ENCODE measurements around the gene MREG. TPM values are rescaled to one million over a fixed set of nuclear protein-coding genes. Genes with fewer than 3 reads are reported as not detected.
A peak's percentile ranks its signal among the peaks of the same experiment; 100 is the strongest.
"Not testable (repeated sequence)": the region's sequence is repeated elsewhere in the genome, so short reads cannot be mapped to it uniquely, and the experiment has no call there.

MREG gene
- polyA plus RNA-seq, 6 donors from 2014 or later, result 0.95 to 3.1 (median 2.3) TPM; not detected in 1

GRCh38 chr2:216014986-216015385 lies 1.6 kb upstream of the MREG start:
- ATAC-seq (ENCODE audit: low read depth in 2 of 2), result no peak
- Mint-ChIP-seq H3K27ac (peak overlapping the region; percentile 72 to 98 (median 81)), H3K27me3 (no peaks in the 10 kb centered on the region), H3K4me3 (peak overlapping the region in 2 of 8 donors; percentile 29 to 59), H3K36me3 (peaks cover 0 to 8% of the 10 kb centered on the region in 2 donors), H3K9me3 (peaks cover 0 to 6% (median 0%) of the 10 kb centered on the region in 7 donors), H3K4me1 (peaks cover 31 to 37% (median 34%) of the 10 kb centered on the region in 3 donors)
- DNase-seq, result no peak

GRCh38 chr2:216014006-216014405 lies 655 bp upstream of the MREG start:
- peak overlapping the region; percentile 54 to 92 (median 74) for H3K4me3 Mint-ChIP-seq
- ATAC-seq (ENCODE audit: low read depth in 2 of 2), result no peak
- peaks cover 31 to 37% (median 34%) of the 10 kb centered on the region in 3 donors for H3K4me1 Mint-ChIP-seq

GRCh38 chr2:216012830-216013079 lies 596 bp downstream of the MREG start:
- DNase-seq, result no peak
- H3K4me1 Mint-ChIP-seq, result peaks cover 31 to 37% (median 34%) of the 10 kb centered on the region in 3 donors
- no peaks in the 10 kb centered on the region for H3K27me3 Mint-ChIP-seq
- H3K36me3 Mint-ChIP-seq, result no peaks in the 10 kb centered on the region
- ATAC-seq (ENCODE audit: low read depth in 2 of 2), result no peak
- H3K9me3 Mint-ChIP-seq, result no peaks in the 10 kb centered on the region
- H3K4me3 Mint-ChIP-seq, result peak overlapping the region; percentile 78 to 97 (median 91)
- H3K27ac Mint-ChIP-seq, result peak overlapping the region in 5 of 6 donors; percentile 28 to 96 (median 80)

More at GRCh38 chr2:216014006-216014405, 655 bp upstream of the MREG start:
- no peak for DNase-seq
- Mint-ChIP-seq H3K27me3 (no peaks in the 10 kb centered on the region), H3K9me3 (peaks cover 0 to 6% (median 0%) of the 10 kb centered on the region in 7 donors), H3K36me3 (peaks cover 0 to 8% of the 10 kb centered on the region in 2 donors), H3K27ac (peak overlapping the region in 4 of 6 donors; percentile 9 to 92 (median 66))

GRCh38 chr2:216012133-216012829 lies 1.1 kb downstream of the MREG start:
- no peaks in the 10 kb centered on the region for H3K36me3 Mint-ChIP-seq
- no peaks in the 10 kb centered on the region for H3K27me3 Mint-ChIP-seq
- peaks cover 31 to 37% (median 34%) of the 10 kb centered on the region in 3 donors for H3K4me1 Mint-ChIP-seq
- H3K9me3 Mint-ChIP-seq, result no peaks in the 10 kb centered on the region
- ATAC-seq (ENCODE audit: low read depth in 2 of 2), result no peak
- DNase-seq, result no peak
- H3K4me3 Mint-ChIP-seq, result peak overlapping the region; percentile 78 to 97 (median 91)
- peak overlapping the region in 5 of 6 donors; percentile 28 to 96 (median 80) for H3K27ac Mint-ChIP-seq

DNA sequence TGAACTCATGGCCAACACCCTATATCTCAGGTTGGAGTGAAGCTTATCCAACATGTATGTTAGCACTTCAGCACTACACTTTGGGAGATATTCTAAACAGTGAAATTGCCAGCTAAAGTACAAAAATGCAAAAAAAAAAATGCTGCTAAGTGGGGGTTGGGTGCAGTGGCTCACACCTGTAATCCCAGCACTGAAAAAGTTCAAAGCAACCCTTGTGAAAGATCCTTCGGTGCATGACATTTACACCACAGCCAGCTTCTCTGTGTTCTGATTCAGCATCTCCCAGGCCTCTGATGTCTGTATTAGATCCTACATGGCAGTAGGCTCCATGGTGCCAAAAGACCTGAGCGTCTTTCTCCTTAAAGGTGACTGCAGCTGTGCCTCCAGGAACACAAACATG lies 4.1 kb downstream of the MREG start:
- not testable (repeated sequence) for ATAC-seq (ENCODE audit: low read depth in 2 of 2); H3K4me3 Mint-ChIP-seq; H3K27ac Mint-ChIP-seq; H3K27me3 Mint-ChIP-seq; DNase-seq; H3K36me3 Mint-ChIP-seq; H3K9me3 Mint-ChIP-seq
- H3K4me1 Mint-ChIP-seq, result peaks cover 33 to 45% (median 36%) of the 10 kb centered on the region in 3 donors

GRCh38 chr2:216008387-216008786 lies 5.0 kb downstream of the MREG start:
- H3K27ac Mint-ChIP-seq, result no peak overlapping the region
- no peaks in the 10 kb centered on the region for H3K27me3 Mint-ChIP-seq
- no peak for ATAC-seq (ENCODE audit: low read depth in 2 of 2)
- no peaks in the 10 kb centered on the region for H3K36me3 Mint-ChIP-seq
- DNase-seq, result no peak
- H3K9me3 Mint-ChIP-seq, result no peaks in the 10 kb centered on the region
- peaks cover 38 to 48% (median 38%) of the 10 kb centered on the region in 3 donors for H3K4me1 Mint-ChIP-seq
- no peak overlapping the region for H3K4me3 Mint-ChIP-seq

DNA sequence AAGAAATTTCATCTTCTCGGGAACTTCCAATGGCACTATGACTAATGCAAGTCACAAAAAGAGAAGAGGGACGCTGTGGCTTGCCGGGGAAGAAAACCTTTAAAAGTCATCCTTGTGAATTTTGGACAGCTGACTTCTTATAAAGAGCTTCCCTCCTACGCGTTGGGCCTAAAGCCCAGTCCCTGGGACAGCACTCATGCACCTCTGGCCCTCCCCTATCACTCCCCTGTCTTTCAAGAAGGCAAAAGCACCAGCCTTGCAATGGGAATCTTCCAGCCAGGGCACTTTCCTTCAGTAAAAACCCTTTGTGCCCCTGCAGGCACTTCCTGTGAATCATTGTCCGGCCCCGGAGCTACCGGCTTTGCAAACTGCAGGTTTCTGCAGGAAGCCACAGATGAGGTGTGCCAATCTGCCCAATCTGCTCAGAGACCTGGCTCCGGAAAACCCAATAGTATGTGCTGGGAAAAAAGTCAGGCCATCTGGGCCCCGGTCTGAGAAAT lies 7.1 kb downstream of the MREG start:
- Mint-ChIP-seq H3K9me3 (no peaks in the 10 kb centered on the region), H3K4me3 (peak overlapping the region; percentile 10 to 80 (median 54)), H3K36me3 (no peaks in the 10 kb centered on the region), H3K4me1 (peaks cover 33 to 54% (median 35%) of the 10 kb centered on the region in 3 donors), H3K27me3 (no peaks in the 10 kb centered on the region), H3K27ac (peak overlapping the region; percentile 13 to 76 (median 68))
- ATAC-seq (ENCODE audit: low read depth in 2 of 2), result no peak
- DNase-seq, result no peak

GRCh38 chr2:216004697-216005283 lies 8.6 kb downstream of the MREG start:
- DNase-seq (peak; percentile 50), ATAC-seq (ENCODE audit: low read depth in 2 of 2) (peak; percentile 91 to 93)
- no peaks in the 10 kb centered on the region for H3K36me3 Mint-ChIP-seq
- peak overlapping the region; percentile 16 to 74 (median 50) for H3K4me3 Mint-ChIP-seq
- no peaks in the 10 kb centered on the region for H3K9me3 Mint-ChIP-seq
- H3K27me3 Mint-ChIP-seq, result no peaks in the 10 kb centered on the region
- peak overlapping the region; percentile 74 to 95 (median 82) for H3K27ac Mint-ChIP-seq
- peaks cover 33 to 54% (median 35%) of the 10 kb centered on the region in 3 donors for H3K4me1 Mint-ChIP-seq

DNA sequence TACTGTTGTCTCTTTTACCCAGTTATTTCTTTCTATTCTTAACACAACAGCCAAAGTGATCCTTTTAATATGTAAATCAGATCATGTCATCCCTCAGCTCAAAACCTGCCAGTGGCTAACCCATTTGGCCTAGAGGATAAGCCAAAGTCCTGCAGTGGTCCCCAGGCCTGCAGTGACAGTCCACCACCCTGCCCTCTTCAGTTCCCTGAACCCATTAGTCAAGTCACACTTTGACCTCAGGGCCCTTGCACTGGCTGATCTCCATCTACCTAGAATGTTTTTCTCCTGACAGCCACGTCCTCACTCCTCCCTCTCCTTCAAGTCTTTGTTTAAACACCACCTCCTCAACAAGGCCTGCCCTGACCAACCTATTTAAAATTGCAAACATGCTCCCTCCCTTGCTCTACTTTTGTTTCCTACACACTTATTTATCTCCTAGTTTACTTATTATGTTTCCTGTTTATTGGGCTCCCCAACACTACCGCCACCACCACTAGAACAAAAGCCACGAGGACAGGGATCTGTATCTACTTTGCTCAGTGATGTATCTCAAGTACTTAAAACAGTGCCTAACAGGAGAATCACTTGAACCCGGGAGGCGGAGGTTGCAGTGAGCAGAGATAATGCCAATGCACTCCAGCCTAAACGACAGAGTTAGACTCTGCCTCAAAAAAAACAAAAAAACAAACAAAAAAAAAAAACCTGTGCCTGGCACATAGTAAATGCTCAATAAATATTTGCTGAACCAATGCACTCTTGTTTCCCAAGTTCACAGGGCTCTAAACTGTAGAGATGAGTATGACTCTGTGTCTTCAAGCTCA lies 9.3 kb downstream of the MREG start:
- Mint-ChIP-seq H3K36me3 (no peaks in the 10 kb centered on the region), H3K4me1 (peaks cover 33 to 54% (median 35%) of the 10 kb centered on the region in 3 donors), H3K27me3 (no peaks in the 10 kb centered on the region), H3K27ac (peak overlapping the region; percentile 58 to 95 (median 80)), H3K9me3 (no peaks in the 10 kb centered on the region), H3K4me3 (peak overlapping the region in 2 of 8 donors; percentile 16 to 17)
- DNase-seq (no peak), ATAC-seq (ENCODE audit: low read depth in 2 of 2) (no peak)

GRCh38 chr2:216002693-216003092 lies 10.7 kb downstream of the MREG start:
- ATAC-seq (ENCODE audit: low read depth in 2 of 2) (no peak), DNase-seq (no peak)
- peak overlapping the region in 1 of 8 donors; percentile 57 for H3K4me3 Mint-ChIP-seq
- peak overlapping the region in 4 of 6 donors; percentile 76 to 88 (median 81) for H3K27ac Mint-ChIP-seq
- peaks cover 33 to 54% (median 35%) of the 10 kb centered on the region in 3 donors for H3K4me1 Mint-ChIP-seq
- peaks cover 0 to 2% of the 10 kb centered on the region in 2 donors for H3K36me3 Mint-ChIP-seq
- no peaks in the 10 kb centered on the region for H3K9me3 Mint-ChIP-seq
- no peaks in the 10 kb centered on the region for H3K27me3 Mint-ChIP-seq

GRCh38 chr2:216002101-216002678 lies 11.2 kb downstream of the MREG start:
- ATAC-seq (ENCODE audit: low read depth in 2 of 2), result no peak
- peaks cover 33 to 54% (median 35%) of the 10 kb centered on the region in 3 donors for H3K4me1 Mint-ChIP-seq
- no peak for DNase-seq
- peak overlapping the region in 5 of 6 donors; percentile 49 to 88 (median 76) for H3K27ac Mint-ChIP-seq
- H3K36me3 Mint-ChIP-seq, result peaks cover 0 to 7% of the 10 kb centered on the region in 2 donors
- peak overlapping the region in 1 of 8 donors; percentile 57 for H3K4me3 Mint-ChIP-seq
- H3K27me3 Mint-ChIP-seq, result no peaks in the 10 kb centered on the region
- no peaks in the 10 kb centered on the region for H3K9me3 Mint-ChIP-seq

DNA sequence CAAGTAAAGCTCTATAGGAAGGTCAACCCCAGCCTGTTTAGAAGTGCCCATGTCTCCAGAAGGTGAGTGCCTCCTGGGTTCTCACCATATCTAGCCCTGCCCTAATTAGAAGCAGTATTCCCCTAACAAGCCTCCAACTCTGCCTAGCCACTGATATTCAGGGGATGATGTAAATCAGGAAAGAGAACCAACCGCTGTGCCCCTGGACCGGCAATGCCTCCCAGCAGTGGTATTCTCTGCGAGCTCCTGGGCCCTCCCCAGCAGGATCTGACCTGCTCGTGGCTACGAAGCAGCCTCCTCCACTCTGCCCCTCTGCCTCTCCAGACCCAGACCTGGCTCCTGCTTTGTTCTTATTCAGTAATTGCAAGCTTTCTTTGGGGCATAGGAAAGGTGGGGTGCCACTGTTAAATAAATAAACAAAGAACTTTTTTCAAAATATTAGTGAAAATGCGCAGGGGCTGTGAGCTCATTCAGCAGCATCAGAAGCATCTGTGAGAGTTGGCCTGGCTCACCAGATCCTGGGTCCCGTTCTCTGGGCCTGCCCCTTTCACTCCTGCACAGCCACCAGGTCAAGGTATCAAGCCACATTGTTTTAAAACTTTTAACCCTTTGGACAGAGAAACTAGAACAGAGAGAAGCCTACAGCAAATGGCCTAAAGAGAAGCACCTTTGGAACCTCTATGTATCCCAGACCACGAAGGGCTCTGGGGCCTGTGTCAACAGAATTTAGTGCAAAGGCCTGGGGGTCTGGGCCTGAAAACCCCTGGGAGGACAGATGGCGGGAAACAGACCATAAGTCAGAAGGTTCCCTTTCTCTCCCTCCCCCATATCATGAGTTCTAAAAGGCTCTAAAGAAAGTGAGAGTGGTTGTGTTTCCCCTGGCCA lies 11.9 kb downstream of the MREG start:
- Mint-ChIP-seq H3K4me3 (no peak overlapping the region), H3K9me3 (no peaks in the 10 kb centered on the region), H3K4me1 (peaks cover 30 to 47% (median 31%) of the 10 kb centered on the region in 3 donors), H3K36me3 (peaks cover 0 to 7% of the 10 kb centered on the region in 2 donors), H3K27me3 (no peaks in the 10 kb centered on the region), H3K27ac (no peak overlapping the region)
- ATAC-seq (ENCODE audit: low read depth in 2 of 2) (no peak), DNase-seq (no peak)

All from naive B cell (primary cell).